D721Med (cell line): Measurements from ENCODE around the gene RAI1.

Experiments
- DNase-seq: peaks from one replicate; pipeline ENCODE4 v3.0.0; 2011; ENCODE audit warnings: low spot score; ENCODE audit not compliant: insufficient read length
- FAIRE-seq: peaks from 2 replicates; lab custom pipeline; 2011; peaks lifted over from hg19 to GRCh38; lab: Jason Lieb, UNC
- TF ChIP-seq, protein P1 (sequence below): IDR thresholded peaks from 2 replicates; pipeline ENCODE4 v1.5.1; 2012; ENCODE audit warnings: mild to moderate bottlenecking, control low read depth; ENCODE audit not compliant: insufficient read depth; ENCODE audit errors: missing control alignments

Gene RAI1

DNA sequence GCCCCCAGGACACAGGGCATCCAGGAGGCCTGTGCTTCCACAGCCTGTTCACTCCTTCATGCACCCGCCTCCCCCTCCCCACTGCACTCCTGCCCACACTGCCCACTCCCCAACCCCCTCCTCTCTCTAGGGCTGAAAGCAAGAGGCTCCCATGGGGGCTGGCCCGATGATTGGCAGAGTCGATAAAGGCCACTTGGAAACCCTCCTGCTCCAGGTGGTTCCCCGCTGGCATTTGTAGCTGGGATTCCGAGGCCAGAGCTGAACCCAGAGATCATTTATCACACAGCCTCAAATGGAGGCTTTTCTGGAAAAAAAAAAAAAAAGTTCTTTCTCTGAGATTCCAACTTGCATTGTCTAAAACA lies 81.5 kb downstream of the RAI1 start:
- DNase-seq: no peak
- TF ChIP-seq, protein P1, sequence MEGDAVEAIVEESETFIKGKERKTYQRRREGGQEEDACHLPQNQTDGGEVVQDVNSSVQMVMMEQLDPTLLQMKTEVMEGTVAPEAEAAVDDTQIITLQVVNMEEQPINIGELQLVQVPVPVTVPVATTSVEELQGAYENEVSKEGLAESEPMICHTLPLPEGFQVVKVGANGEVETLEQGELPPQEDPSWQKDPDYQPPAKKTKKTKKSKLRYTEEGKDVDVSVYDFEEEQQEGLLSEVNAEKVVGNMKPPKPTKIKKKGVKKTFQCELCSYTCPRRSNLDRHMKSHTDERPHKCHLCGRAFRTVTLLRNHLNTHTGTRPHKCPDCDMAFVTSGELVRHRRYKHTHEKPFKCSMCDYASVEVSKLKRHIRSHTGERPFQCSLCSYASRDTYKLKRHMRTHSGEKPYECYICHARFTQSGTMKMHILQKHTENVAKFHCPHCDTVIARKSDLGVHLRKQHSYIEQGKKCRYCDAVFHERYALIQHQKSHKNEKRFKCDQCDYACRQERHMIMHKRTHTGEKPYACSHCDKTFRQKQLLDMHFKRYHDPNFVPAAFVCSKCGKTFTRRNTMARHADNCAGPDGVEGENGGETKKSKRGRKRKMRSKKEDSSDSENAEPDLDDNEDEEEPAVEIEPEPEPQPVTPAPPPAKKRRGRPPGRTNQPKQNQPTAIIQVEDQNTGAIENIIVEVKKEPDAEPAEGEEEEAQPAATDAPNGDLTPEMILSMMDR: no peak
- FAIRE-seq: no peak

DNA sequence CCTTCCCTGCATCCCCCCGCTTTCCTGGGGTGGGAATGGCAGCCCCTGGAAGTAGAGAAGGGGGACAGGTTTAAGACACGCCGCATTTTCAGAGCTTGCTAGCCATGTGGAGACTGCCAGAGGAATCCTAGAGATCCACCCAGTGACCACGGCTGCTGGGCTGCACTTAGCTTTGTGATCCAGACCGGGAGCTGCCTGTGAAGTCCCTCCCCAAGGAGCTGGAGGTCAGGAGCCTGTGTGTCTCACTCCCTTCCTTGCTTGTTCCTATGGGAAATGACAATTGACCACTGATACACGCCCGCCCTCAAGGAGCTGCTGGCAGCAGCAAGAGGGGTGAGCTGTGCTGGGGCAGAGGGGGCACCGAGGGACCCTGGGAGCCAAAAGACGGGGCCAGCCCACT lies 81.9 kb downstream of the RAI1 start:
- DNase-seq: no peak
- TF ChIP-seq, protein P1: no peak
- FAIRE-seq: no peak

DNA sequence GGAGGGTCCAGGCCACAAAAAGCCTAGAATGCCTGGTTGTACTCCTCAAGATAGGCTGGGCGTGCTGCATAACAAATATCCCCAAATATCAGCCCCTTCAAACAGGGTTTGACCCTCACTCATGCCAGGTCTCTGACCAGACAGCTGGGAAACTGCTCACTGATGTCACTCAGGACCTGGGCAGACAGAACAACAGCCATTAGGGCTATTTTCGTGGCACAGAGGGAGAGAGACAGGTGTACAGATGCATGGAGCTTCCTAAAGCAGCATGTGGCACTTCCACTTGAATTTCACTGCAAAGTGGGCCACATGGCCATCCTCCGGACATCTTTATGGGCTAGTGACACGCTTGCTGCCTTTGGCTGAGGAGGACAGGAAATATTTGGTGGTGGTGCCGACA lies 82.5 kb downstream of the RAI1 start:
- FAIRE-seq (no peak), DNase-seq (no peak)
- TF ChIP-seq, protein P1: no peak

DNA sequence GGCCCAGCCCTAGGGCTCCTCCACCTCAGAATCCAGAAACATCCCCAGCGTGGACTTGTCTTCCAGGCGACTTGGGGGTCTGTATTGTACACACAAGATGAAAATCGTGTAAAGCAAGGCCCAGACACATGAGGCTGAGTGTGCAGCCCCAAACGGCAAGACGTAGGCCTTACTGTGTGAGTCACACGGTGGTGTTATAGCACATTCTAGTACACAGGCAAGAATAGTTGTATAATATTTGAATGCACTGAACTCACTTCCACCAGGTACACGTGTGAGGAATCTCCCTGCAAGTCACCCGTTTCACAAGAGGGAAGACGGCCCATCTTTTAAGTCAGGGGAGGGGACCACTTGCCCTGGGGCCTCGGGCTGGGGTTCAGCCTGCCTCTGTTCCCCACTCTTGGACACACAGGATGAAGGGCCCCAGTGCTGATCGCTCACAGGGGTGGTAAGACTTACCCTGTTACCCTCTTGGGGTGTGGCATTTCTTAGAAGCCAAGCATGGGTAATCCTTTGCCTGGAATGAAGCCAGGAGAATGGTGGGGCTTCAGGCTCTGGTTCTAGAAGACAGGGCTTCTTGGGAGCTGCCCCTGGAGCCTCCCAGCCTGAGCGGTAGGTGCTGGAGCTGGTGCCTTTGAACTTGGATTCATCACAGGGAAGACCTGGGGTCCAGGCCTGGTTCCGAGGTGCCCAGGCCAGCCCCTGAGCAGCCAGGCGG lies 84.3 kb downstream of the RAI1 start:
- no peak for DNase-seq
- TF ChIP-seq, protein P1: no peak
- FAIRE-seq: no peak

DNA sequence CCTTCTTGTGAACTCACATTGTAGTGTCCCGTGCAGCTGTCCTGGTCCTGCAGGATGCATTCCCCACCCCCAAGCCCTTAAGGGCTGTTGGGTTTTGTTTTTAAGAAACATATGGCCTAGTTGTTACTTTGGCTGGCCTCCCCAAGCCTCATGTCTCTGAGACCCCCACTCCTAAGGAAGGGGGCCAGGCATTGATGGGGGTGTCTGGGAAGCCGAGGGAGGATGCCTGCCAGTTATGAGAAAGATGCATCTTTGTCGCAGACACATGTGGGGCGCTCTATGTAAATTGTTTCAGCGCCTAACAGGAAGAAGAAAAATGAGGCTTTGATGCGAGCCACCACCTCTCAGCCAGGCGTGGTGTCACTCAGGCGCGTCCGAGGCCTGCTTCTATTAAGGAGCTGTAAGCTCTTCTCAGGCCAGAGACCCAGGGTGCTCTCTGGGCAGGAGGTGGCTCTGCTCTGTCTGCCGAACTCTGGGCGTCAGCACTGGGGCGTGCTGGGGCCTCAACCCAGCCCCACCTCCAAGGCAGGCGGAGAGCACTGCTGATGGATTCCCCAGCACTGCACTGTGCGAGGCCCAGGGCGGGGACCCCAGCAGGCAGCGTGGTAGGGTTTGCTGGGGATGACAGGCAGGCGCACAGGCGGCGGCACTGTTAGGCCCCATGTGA lies 85.0 kb downstream of the RAI1 start:
- FAIRE-seq (no peak), DNase-seq (no peak)
- TF ChIP-seq, protein P1: no peak

DNA sequence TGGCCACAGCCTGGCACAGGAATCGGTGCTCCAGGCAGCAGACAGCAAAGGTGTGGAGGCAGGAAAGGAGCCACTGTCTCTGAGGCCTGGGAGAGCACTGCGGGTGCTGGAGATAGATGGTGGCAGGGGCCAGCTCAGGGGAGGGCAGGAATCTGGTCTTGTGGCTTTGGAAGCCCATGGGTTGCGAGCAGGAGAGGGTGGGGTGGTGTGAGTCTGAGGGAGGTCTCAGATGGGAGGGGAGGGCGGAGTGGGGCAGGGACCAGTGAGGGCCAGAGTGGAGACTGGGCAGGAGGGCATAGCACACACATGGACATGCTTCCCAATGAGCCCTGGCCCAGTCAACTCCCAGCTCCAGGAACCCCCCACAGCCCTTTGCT lies 85.5 kb downstream of the RAI1 start:
- DNase-seq (no peak), FAIRE-seq (no peak)
- TF ChIP-seq, protein P1: no peak

DNA sequence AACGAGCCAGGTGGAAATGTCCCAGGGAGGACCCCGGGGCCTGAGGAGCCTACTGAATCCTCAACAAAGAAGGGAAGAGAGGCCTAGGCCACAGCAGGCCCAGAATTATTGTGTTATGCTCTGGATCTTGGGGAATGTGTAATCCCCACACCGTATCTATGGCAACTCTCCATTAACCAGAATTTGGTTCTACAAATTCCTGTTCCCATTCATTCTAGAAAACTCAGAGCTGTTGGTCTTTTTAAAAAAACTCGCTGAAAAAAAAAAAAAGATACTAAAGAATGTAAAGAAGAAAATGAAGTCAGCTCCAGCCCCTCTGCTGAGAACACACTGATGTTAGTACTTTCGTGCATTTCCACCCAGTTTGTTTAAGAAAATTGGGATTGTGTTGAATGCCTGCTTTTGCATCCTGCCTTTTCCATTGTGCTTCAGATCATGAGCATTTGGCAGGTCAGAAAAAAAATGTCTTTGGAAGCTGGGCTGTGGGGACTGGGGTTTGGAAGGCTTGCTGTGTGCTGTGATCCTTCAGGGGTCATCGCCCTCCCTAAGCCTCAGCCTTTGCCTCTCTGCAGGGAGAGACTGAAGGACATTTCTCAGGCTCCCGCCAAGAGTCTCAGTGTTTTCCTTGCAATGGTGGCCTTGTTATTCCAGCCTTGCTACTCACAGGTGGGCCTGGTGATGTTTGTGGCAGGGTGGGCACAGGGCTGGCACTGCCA lies 86.1 kb downstream of the RAI1 start:
- FAIRE-seq (no peak), DNase-seq (no peak)
- TF ChIP-seq, protein P1: no peak
